HL-60 (cell line): ENCODE measurements around the gene ACE.

Experiments
- POLR2AphosphoS5 ChIP-seq: IDR thresholded peaks from 2 replicates; pipeline ENCODE4 v1.6.1; 2012; ENCODE audit warnings: low read depth
- TF ChIP-seq, protein P1 (sequence below): IDR thresholded peaks from one replicate; pipeline ENCODE4 v1.5.1; 2011; ENCODE audit warnings: low read length, control low read depth, inconsistent platforms; ENCODE audit not compliant: insufficient read depth

GRCh38 chr17:63429766-63430165 lies 47.1 kb upstream of the ACE start:
- TF ChIP-seq, protein P1, sequence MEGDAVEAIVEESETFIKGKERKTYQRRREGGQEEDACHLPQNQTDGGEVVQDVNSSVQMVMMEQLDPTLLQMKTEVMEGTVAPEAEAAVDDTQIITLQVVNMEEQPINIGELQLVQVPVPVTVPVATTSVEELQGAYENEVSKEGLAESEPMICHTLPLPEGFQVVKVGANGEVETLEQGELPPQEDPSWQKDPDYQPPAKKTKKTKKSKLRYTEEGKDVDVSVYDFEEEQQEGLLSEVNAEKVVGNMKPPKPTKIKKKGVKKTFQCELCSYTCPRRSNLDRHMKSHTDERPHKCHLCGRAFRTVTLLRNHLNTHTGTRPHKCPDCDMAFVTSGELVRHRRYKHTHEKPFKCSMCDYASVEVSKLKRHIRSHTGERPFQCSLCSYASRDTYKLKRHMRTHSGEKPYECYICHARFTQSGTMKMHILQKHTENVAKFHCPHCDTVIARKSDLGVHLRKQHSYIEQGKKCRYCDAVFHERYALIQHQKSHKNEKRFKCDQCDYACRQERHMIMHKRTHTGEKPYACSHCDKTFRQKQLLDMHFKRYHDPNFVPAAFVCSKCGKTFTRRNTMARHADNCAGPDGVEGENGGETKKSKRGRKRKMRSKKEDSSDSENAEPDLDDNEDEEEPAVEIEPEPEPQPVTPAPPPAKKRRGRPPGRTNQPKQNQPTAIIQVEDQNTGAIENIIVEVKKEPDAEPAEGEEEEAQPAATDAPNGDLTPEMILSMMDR = no peak
- no peak for TF ChIP-seq POLR2AphosphoS5
